Liver (tissue), 3 donors: ENCODE results near the gene UPF1.

Experiments
- EGR1 ChIP-seq, 2 donors: IDR thresholded peaks; 2 replicates each; pipeline ENCODE4 v1.6.1; 2016 to 2018; ENCODE audit warnings: antibody characterized with exemption in 2 of 2, low read depth in 2 of 2
- GABPA ChIP-seq, 2 donors: IDR thresholded peaks in 1 of 2; conservative IDR thresholded peaks in 1 of 2; 2 replicates each; pipeline ENCODE4 v1.6.1; 2016; ENCODE audit warnings: antibody characterized with exemption in 2 of 2, mild to moderate bottlenecking in 1 of 2, moderate library complexity in 1 of 2
- HNF4A ChIP-seq, 2 donors: conservative IDR thresholded peaks; 2 replicates each; pipeline ENCODE4 v1.6.1; 2016; ENCODE audit warnings: antibody characterized with exemption in 2 of 2, mild to moderate bottlenecking in 2 of 2
- JUND ChIP-seq, 2 donors: IDR thresholded peaks; 2 replicates each; pipeline ENCODE4 v1.6.1; 2016; ENCODE audit warnings: antibody characterized with exemption in 2 of 2
- RAD21 ChIP-seq, 2 donors: IDR thresholded peaks; 2 replicates each; pipeline ENCODE4 v1.6.1; 2016; ENCODE audit warnings: antibody characterized with exemption in 2 of 2, mild to moderate bottlenecking in 2 of 2
- RXRA ChIP-seq, 2 donors: IDR thresholded peaks; 2 replicates each; pipeline ENCODE4 v1.6.1; 2017 to 2018; ENCODE audit warnings: antibody characterized with exemption in 2 of 2, mild to moderate bottlenecking in 1 of 2
- SP1 ChIP-seq: IDR thresholded peaks from 2 replicates; pipeline ENCODE4 v1.6.1; 2018; ENCODE audit warnings: antibody characterized with exemption, mild to moderate bottlenecking
- TAF1 ChIP-seq: conservative IDR thresholded peaks from 2 replicates; pipeline ENCODE4 v1.6.1; 2016; ENCODE audit warnings: antibody characterized with exemption, mild to moderate bottlenecking
- YY1 ChIP-seq: IDR thresholded peaks from 2 replicates; pipeline ENCODE4 v1.6.1; 2016; ENCODE audit warnings: antibody characterized with exemption, mild to moderate bottlenecking
- TF ChIP-seq, protein P1 (sequence below): fragments of 150-350 bp; IDR thresholded peaks from 2 replicates; pipeline ENCODE4 v1.5.1; 2017; ENCODE audit warnings: improper control_type of control experiment, low read depth, low read length; ENCODE audit not compliant: missing input control
- TF ChIP-seq, protein P2 (sequence below): IDR thresholded peaks from 2 replicates; pipeline ENCODE4 v1.6.1; 2016; ENCODE audit warnings: antibody characterized with exemption, mild to moderate bottlenecking
- TF ChIP-seq, protein P3 (sequence below): IDR thresholded peaks from 2 replicates; pipeline ENCODE4 v1.6.1; 2016; ENCODE audit warnings: antibody characterized with exemption
- TF ChIP-seq, protein P4 (sequence below): IDR thresholded peaks from 2 replicates; pipeline ENCODE4 v1.6.1; 2016; ENCODE audit warnings: antibody characterized with exemption
- TF ChIP-seq, protein P5 (sequence below): IDR thresholded peaks from 2 replicates; pipeline ENCODE4 v1.6.1; 2016; ENCODE audit warnings: antibody characterized with exemption
- donor health status: healthy.
- donor health status: healthy.

DNA sequence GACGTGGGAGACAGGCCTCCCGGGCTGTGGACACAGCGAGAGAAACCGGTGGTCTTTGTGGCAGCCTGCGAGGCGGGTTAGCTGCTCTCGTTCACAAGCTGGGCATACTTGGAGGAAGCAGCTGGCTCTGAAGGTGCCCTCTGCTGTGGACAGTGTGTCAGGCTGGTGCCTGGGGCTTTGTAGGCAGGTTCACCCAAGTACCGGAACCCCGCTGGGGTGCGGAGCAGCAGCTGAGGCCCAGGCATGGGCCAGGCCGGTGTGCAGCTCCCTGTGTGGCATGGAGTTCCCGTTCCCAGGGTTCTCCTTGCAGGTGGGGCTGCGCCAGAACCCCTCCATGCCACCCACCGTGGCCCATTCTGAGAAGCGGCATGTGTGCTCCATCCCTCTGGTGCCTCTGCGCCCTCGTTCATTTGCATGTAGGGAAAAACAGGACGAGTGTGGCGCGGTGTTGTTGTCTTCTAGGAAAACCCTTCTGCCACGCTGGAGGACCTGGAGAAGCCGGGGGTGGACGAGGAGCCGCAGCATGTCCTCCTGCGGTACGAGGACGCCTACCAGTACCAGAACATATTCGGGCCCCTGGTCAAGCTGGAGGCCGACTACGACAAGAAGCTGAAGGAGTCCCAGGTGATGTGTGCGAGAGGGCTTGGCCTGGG lies 20.0 kb downstream of the UPF1 start:
- no peak for TF ChIP-seq JUND (IDR thresholded peaks at IDR 0.05)
- TF ChIP-seq, protein P1, sequence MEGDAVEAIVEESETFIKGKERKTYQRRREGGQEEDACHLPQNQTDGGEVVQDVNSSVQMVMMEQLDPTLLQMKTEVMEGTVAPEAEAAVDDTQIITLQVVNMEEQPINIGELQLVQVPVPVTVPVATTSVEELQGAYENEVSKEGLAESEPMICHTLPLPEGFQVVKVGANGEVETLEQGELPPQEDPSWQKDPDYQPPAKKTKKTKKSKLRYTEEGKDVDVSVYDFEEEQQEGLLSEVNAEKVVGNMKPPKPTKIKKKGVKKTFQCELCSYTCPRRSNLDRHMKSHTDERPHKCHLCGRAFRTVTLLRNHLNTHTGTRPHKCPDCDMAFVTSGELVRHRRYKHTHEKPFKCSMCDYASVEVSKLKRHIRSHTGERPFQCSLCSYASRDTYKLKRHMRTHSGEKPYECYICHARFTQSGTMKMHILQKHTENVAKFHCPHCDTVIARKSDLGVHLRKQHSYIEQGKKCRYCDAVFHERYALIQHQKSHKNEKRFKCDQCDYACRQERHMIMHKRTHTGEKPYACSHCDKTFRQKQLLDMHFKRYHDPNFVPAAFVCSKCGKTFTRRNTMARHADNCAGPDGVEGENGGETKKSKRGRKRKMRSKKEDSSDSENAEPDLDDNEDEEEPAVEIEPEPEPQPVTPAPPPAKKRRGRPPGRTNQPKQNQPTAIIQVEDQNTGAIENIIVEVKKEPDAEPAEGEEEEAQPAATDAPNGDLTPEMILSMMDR = no peak
- TF ChIP-seq EGR1 (IDR thresholded peaks at IDR 0.05; ENCODE audit: low read depth in 2 of 2) = no peak
- TF ChIP-seq, protein P2, sequence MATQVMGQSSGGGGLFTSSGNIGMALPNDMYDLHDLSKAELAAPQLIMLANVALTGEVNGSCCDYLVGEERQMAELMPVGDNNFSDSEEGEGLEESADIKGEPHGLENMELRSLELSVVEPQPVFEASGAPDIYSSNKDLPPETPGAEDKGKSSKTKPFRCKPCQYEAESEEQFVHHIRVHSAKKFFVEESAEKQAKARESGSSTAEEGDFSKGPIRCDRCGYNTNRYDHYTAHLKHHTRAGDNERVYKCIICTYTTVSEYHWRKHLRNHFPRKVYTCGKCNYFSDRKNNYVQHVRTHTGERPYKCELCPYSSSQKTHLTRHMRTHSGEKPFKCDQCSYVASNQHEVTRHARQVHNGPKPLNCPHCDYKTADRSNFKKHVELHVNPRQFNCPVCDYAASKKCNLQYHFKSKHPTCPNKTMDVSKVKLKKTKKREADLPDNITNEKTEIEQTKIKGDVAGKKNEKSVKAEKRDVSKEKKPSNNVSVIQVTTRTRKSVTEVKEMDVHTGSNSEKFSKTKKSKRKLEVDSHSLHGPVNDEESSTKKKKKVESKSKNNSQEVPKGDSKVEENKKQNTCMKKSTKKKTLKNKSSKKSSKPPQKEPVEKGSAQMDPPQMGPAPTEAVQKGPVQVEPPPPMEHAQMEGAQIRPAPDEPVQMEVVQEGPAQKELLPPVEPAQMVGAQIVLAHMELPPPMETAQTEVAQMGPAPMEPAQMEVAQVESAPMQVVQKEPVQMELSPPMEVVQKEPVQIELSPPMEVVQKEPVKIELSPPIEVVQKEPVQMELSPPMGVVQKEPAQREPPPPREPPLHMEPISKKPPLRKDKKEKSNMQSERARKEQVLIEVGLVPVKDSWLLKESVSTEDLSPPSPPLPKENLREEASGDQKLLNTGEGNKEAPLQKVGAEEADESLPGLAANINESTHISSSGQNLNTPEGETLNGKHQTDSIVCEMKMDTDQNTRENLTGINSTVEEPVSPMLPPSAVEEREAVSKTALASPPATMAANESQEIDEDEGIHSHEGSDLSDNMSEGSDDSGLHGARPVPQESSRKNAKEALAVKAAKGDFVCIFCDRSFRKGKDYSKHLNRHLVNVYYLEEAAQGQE = no peak
- TF ChIP-seq, protein P3, sequence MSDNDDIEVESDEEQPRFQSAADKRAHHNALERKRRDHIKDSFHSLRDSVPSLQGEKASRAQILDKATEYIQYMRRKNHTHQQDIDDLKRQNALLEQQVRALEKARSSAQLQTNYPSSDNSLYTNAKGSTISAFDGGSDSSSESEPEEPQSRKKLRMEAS = no peak
- no peak for TF ChIP-seq RAD21 (IDR thresholded peaks at IDR 0.05)
- TF ChIP-seq SP1 = no peak
- no peak for TF ChIP-seq TAF1
- no peak for TF ChIP-seq RXRA (IDR thresholded peaks at IDR 0.05)
- TF ChIP-seq, protein P4, sequence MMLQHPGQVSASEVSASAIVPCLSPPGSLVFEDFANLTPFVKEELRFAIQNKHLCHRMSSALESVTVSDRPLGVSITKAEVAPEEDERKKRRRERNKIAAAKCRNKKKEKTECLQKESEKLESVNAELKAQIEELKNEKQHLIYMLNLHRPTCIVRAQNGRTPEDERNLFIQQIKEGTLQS = no peak
- no peak for TF ChIP-seq HNF4A (conservative IDR thresholded peaks at IDR 0.05)
- TF ChIP-seq GABPA (IDR thresholded peaks at IDR 0.05 in 1 of 2, conservative IDR thresholded peaks at IDR 0.05 in 1 of 2) = no peak
- no peak for TF ChIP-seq YY1
- TF ChIP-seq, protein P5, sequence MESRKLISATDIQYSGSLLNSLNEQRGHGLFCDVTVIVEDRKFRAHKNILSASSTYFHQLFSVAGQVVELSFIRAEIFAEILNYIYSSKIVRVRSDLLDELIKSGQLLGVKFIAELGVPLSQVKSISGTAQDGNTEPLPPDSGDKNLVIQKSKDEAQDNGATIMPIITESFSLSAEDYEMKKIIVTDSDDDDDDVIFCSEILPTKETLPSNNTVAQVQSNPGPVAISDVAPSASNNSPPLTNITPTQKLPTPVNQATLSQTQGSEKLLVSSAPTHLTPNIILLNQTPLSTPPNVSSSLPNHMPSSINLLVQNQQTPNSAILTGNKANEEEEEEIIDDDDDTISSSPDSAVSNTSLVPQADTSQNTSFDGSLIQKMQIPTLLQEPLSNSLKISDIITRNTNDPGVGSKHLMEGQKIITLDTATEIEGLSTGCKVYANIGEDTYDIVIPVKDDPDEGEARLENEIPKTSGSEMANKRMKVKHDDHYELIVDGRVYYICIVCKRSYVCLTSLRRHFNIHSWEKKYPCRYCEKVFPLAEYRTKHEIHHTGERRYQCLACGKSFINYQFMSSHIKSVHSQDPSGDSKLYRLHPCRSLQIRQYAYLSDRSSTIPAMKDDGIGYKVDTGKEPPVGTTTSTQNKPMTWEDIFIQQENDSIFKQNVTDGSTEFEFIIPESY = no peak
